ENCODE data around the gene ZBTB20.
A peak's percentile ranks its signal among the peaks of the same experiment; 100 is the strongest.

Gene ZBTB20

DNA sequence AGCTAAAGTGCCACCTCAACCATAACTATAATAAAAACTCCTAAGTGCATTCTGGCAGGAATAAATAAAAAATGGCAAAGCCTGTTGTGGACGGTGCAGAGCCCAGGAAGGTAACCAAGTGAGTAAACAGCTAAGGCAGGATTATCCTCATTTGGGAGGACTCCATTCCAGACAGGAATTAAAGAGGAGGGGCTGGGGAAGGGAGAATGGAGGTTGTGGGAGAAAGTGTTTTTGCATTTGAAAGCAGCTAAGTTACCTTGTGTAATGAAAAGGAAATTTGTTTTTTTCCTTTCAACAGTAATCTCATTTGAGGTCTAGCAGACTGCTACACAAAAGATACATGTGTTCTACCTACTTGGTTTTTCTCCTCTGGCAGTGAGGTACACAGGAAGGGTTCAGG is 604.7 kb downstream of the ZBTB20 start:
- Histone ChIP-seq H3K4me1 (ENCODE audit: control insufficient read depth, insufficient read depth, low read length, poor library complexity, severe bottlenecking) (no peaks in the 10 kb centered on the region), H3K4me3 (ENCODE audit: extremely low read depth, insufficient read depth, low read length, poor library complexity, severe bottlenecking) (no peak overlapping the region), H3K27ac (ENCODE audit: low read depth, low read length, severe bottlenecking) (no peak overlapping the region), H3K9me3 (ENCODE audit: control insufficient read depth, low read length) (no peaks in the 10 kb centered on the region), H3K36me3 (ENCODE audit: control insufficient read depth, insufficient read depth, low read length) (no peaks in the 10 kb centered on the region)
- WGBS, 2 experiments (ENCODE audit: insufficient coverage in 2 of 2), result 8 to 17% methylated on average over 1 of the region's 1 CpG

DNA sequence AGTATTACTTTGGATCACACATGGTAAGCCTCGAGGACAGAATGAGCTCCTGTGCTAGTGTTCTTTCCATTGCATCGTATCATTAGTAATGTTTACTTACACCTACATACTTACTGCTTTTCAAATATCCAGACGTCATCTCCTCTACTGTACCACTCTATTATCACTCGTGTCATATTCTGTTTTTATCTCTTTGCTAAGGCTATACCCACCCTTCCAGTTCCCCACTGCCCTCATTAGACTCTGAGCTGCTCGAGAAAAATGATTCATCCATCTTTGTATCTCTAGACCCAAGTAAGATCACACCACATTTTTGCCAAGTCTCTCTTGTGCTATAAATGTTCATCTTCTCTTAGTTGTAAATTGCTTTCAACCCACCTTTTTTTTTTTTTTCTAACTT is 607.6 kb downstream of the ZBTB20 start:
- Histone ChIP-seq H3K27ac (ENCODE audit: low read depth, low read length, severe bottlenecking) (no peak overlapping the region), H3K36me3 (ENCODE audit: control insufficient read depth, insufficient read depth, low read length) (no peaks in the 10 kb centered on the region), H3K4me3 (ENCODE audit: extremely low read depth, insufficient read depth, low read length, poor library complexity, severe bottlenecking) (no peak overlapping the region), H3K9me3 (ENCODE audit: control insufficient read depth, low read length) (no peaks in the 10 kb centered on the region), H3K4me1 (ENCODE audit: control insufficient read depth, insufficient read depth, low read length, poor library complexity, severe bottlenecking) (no peaks in the 10 kb centered on the region)
- WGBS, 2 experiments (ENCODE audit: insufficient coverage in 2 of 2), result 89 to 95% methylated on average over 4 to 5 of the region's 5 CpGs

- Histone ChIP-seq H3K9me3 (ENCODE audit: control insufficient read depth, low read length) (no peaks in the 10 kb centered on the region), H3K27ac (ENCODE audit: low read depth, low read length, severe bottlenecking) (no peak overlapping the region), H3K36me3 (ENCODE audit: control insufficient read depth, insufficient read depth, low read length) (no peaks in the 10 kb centered on the region), H3K4me1 (ENCODE audit: control insufficient read depth, insufficient read depth, low read length, poor library complexity, severe bottlenecking) (no peaks in the 10 kb centered on the region), H3K4me3 (ENCODE audit: extremely low read depth, insufficient read depth, low read length, poor library complexity, severe bottlenecking) (no peak overlapping the region)
- WGBS, 2 experiments (ENCODE audit: insufficient coverage in 2 of 2), result no CpG with 5 or more reads among the region's 2 CpGs
These were observed 608.9 kb downstream of the ZBTB20 start for GRCh38 chr3:114538211-114538610.

- H3K27ac ChIP-seq (ENCODE audit: low read depth, low read length, severe bottlenecking), result no peak overlapping the region
- H3K4me3 ChIP-seq (ENCODE audit: extremely low read depth, insufficient read depth, low read length, poor library complexity, severe bottlenecking), result no peak overlapping the region
- 100% methylated on average over 1 of the region's 3 CpGs; no CpG with 5 or more reads in 1 of the 2 experiments for WGBS, 2 experiments (ENCODE audit: insufficient coverage in 2 of 2)
These were observed 618.6 kb downstream of the ZBTB20 start for GRCh38 chr3:114528517-114528916.

GRCh38 chr3:114527036-114527644 is 619.9 kb downstream of the ZBTB20 start:
- Histone ChIP-seq H3K36me3 (ENCODE audit: control insufficient read depth, insufficient read depth, low read length) (no peaks in the 10 kb centered on the region), H3K4me3 (ENCODE audit: extremely low read depth, insufficient read depth, low read length, poor library complexity, severe bottlenecking) (no peak overlapping the region), H3K9me3 (ENCODE audit: control insufficient read depth, low read length) (no peaks in the 10 kb centered on the region), H3K4me1 (ENCODE audit: control insufficient read depth, insufficient read depth, low read length, poor library complexity, severe bottlenecking) (no peaks in the 10 kb centered on the region), H3K27ac (ENCODE audit: low read depth, low read length, severe bottlenecking) (no peak overlapping the region)
- no CpG with 5 or more reads among the region's 1 CpG for WGBS, 2 experiments (ENCODE audit: insufficient coverage in 2 of 2)

More at GRCh38 chr3:114528517-114528916, 618.6 kb downstream of the ZBTB20 start:
- no peaks in the 10 kb centered on the region for H3K36me3 ChIP-seq (ENCODE audit: control insufficient read depth, insufficient read depth, low read length)
- H3K4me1 ChIP-seq (ENCODE audit: control insufficient read depth, insufficient read depth, low read length, poor library complexity, severe bottlenecking), result no peaks in the 10 kb centered on the region
- H3K9me3 ChIP-seq (ENCODE audit: control insufficient read depth, low read length), result no peaks in the 10 kb centered on the region

GRCh38 chr3:114525278-114525677 is 621.8 kb downstream of the ZBTB20 start:
- Histone ChIP-seq H3K27ac (ENCODE audit: low read depth, low read length, severe bottlenecking) (no peak overlapping the region), H3K4me3 (ENCODE audit: extremely low read depth, insufficient read depth, low read length, poor library complexity, severe bottlenecking) (no peak overlapping the region), H3K9me3 (ENCODE audit: control insufficient read depth, low read length) (no peaks in the 10 kb centered on the region), H3K36me3 (ENCODE audit: control insufficient read depth, insufficient read depth, low read length) (no peaks in the 10 kb centered on the region), H3K4me1 (ENCODE audit: control insufficient read depth, insufficient read depth, low read length, poor library complexity, severe bottlenecking) (no peaks in the 10 kb centered on the region)
- WGBS, 2 experiments (ENCODE audit: insufficient coverage in 2 of 2), result 85 to 92% methylated on average over 1 to 2 of the region's 2 CpGs

- H3K9me3 ChIP-seq (ENCODE audit: control insufficient read depth, low read length), result no peaks in the 10 kb centered on the region
- H3K36me3 ChIP-seq (ENCODE audit: control insufficient read depth, insufficient read depth, low read length), result no peaks in the 10 kb centered on the region
- no peaks in the 10 kb centered on the region for H3K4me1 ChIP-seq (ENCODE audit: control insufficient read depth, insufficient read depth, low read length, poor library complexity, severe bottlenecking)
- WGBS, 2 experiments (ENCODE audit: insufficient coverage in 2 of 2), result 33 to 50% methylated on average over 1 to 2 of the region's 3 CpGs
- peak overlapping the region; percentile 66 for H3K27ac ChIP-seq (ENCODE audit: low read depth, low read length, severe bottlenecking)
- H3K4me3 ChIP-seq (ENCODE audit: extremely low read depth, insufficient read depth, low read length, poor library complexity, severe bottlenecking), result no peak overlapping the region
These were observed 627.7 kb downstream of the ZBTB20 start for GRCh38 chr3:114519415-114519814.

- Histone ChIP-seq H3K4me1 (ENCODE audit: control insufficient read depth, insufficient read depth, low read length, poor library complexity, severe bottlenecking) (no peaks in the 10 kb centered on the region), H3K36me3 (ENCODE audit: control insufficient read depth, insufficient read depth, low read length) (no peaks in the 10 kb centered on the region), H3K4me3 (ENCODE audit: extremely low read depth, insufficient read depth, low read length, poor library complexity, severe bottlenecking) (no peak overlapping the region), H3K9me3 (ENCODE audit: control insufficient read depth, low read length) (no peaks in the 10 kb centered on the region), H3K27ac (ENCODE audit: low read depth, low read length, severe bottlenecking) (no peak overlapping the region)
- 100% methylated on average over 1 of the region's 1 CpG; no CpG with 5 or more reads in 1 of the 2 experiments for WGBS, 2 experiments (ENCODE audit: insufficient coverage in 2 of 2)
These were observed 628.8 kb downstream of the ZBTB20 start for GRCh38 chr3:114518206-114518808.

GRCh38 chr3:114510201-114510600 is 636.9 kb downstream of the ZBTB20 start:
- no peaks in the 10 kb centered on the region for H3K9me3 ChIP-seq (ENCODE audit: control insufficient read depth, low read length)
- peaks cover 4% of the 10 kb centered on the region for H3K4me1 ChIP-seq (ENCODE audit: control insufficient read depth, insufficient read depth, low read length, poor library complexity, severe bottlenecking)
- WGBS, 2 experiments (ENCODE audit: insufficient coverage in 2 of 2), result 69 to 75% methylated on average over 1 to 2 of the region's 2 CpGs

GRCh38 chr3:114509756-114510155 is 637.3 kb downstream of the ZBTB20 start:
- Histone ChIP-seq H3K27ac (ENCODE audit: low read depth, low read length, severe bottlenecking) (peak overlapping the region; percentile 8), H3K9me3 (ENCODE audit: control insufficient read depth, low read length) (no peaks in the 10 kb centered on the region), H3K36me3 (ENCODE audit: control insufficient read depth, insufficient read depth, low read length) (no peaks in the 10 kb centered on the region), H3K4me1 (ENCODE audit: control insufficient read depth, insufficient read depth, low read length, poor library complexity, severe bottlenecking) (peaks cover 4% of the 10 kb centered on the region), H3K4me3 (ENCODE audit: extremely low read depth, insufficient read depth, low read length, poor library complexity, severe bottlenecking) (no peak overlapping the region)
- no CpG with 5 or more reads among the region's 5 CpGs for WGBS, 2 experiments (ENCODE audit: insufficient coverage in 2 of 2)

More at GRCh38 chr3:114510201-114510600, 636.9 kb downstream of the ZBTB20 start:
- Histone ChIP-seq H3K4me3 (ENCODE audit: extremely low read depth, insufficient read depth, low read length, poor library complexity, severe bottlenecking) (no peak overlapping the region), H3K27ac (ENCODE audit: low read depth, low read length, severe bottlenecking) (peak overlapping the region; percentile 8), H3K36me3 (ENCODE audit: control insufficient read depth, insufficient read depth, low read length) (no peaks in the 10 kb centered on the region)

GRCh38 chr3:114508976-114509375 is 638.1 kb downstream of the ZBTB20 start:
- Histone ChIP-seq H3K9me3 (ENCODE audit: control insufficient read depth, low read length) (no peaks in the 10 kb centered on the region), H3K4me1 (ENCODE audit: control insufficient read depth, insufficient read depth, low read length, poor library complexity, severe bottlenecking) (peaks cover 4% of the 10 kb centered on the region), H3K27ac (ENCODE audit: low read depth, low read length, severe bottlenecking) (no peak overlapping the region), H3K36me3 (ENCODE audit: control insufficient read depth, insufficient read depth, low read length) (no peaks in the 10 kb centered on the region), H3K4me3 (ENCODE audit: extremely low read depth, insufficient read depth, low read length, poor library complexity, severe bottlenecking) (no peak overlapping the region)
- WGBS, 2 experiments (ENCODE audit: insufficient coverage in 2 of 2), result no CpG with 5 or more reads among the region's 1 CpG
